HUES64 (cell line): ENCODE data around the gene PPP6R3.

Experiments
- H3K27ac ChIP-seq: 2 replicates; pipeline ENCODE4 v1.7.0; 2013; ENCODE audit warnings: low read depth, low read length, inconsistent platforms
- H3K27me3 ChIP-seq: 2 replicates; pipeline ENCODE4 v1.6.1; 2013; ENCODE audit warnings: mild to moderate bottlenecking, low read length; ENCODE audit not compliant: insufficient read depth
- H3K36me3 ChIP-seq: 2 replicates; pipeline ENCODE4 v1.6.1; 2013; ENCODE audit warnings: mild to moderate bottlenecking, low read length; ENCODE audit not compliant: insufficient read depth
- H3K4me1 ChIP-seq: 2 replicates; pipeline ENCODE4 v1.6.1; 2013; ENCODE audit warnings: mild to moderate bottlenecking, low read length, moderate library complexity; ENCODE audit not compliant: insufficient read depth
- H3K4me3 ChIP-seq: 2 replicates; pipeline ENCODE4 v1.5.1; 2013; ENCODE audit warnings: mild to moderate bottlenecking, low read length, moderate library complexity
- H3K9ac ChIP-seq: 2 replicates; pipeline ENCODE4 v1.6.1; 2013; ENCODE audit warnings: mild to moderate bottlenecking, low read depth, low read length
- H3K9me3 ChIP-seq: 2 replicates; pipeline ENCODE4 v1.6.1; 2013; ENCODE audit warnings: low read depth, low read length; ENCODE audit not compliant: insufficient read depth
- WGBS: fragments of 150-250, 120-280 bp; methylation state at CpG from one replicate; pipeline ENCODE4 v1.1.7; 2013; ENCODE audit warnings: missing lambda C conversion rate; 5-methylcytosine and 5-hydroxymethylcytosine counted together

PPP6R3 gene

GRCh38 chr11:68542617-68543016 is 82.1 kb downstream of the PPP6R3 start:
- H3K9ac ChIP-seq = no peak overlapping the region
- peaks cover 87% of the 10 kb centered on the region for H3K36me3 ChIP-seq
- no peaks in the 10 kb centered on the region for H3K27me3 ChIP-seq
- WGBS = 95% methylated on average over 5 of the region's 5 CpGs
- H3K27ac ChIP-seq = no peak overlapping the region
- H3K4me1 ChIP-seq = peaks cover 34% of the 10 kb centered on the region
- H3K4me3 ChIP-seq = no peak overlapping the region
- no peaks in the 10 kb centered on the region for H3K9me3 ChIP-seq

- H3K9me3 ChIP-seq = no peaks in the 10 kb centered on the region
- 87% methylated on average over 8 of the region's 8 CpGs for WGBS
- H3K27me3 ChIP-seq = no peaks in the 10 kb centered on the region
- peaks cover 30% of the 10 kb centered on the region for H3K4me1 ChIP-seq
- no peak overlapping the region for H3K4me3 ChIP-seq
- H3K9ac ChIP-seq = no peak overlapping the region
- peaks cover 87% of the 10 kb centered on the region for H3K36me3 ChIP-seq
- H3K27ac ChIP-seq = no peak overlapping the region
Measured at GRCh38 chr11:68543594-68543993, 83.0 kb downstream of the PPP6R3 start.

GRCh38 chr11:68545347-68545746 is 84.8 kb downstream of the PPP6R3 start:
- H3K36me3 ChIP-seq = peaks cover 87% of the 10 kb centered on the region
- H3K9me3 ChIP-seq = no peaks in the 10 kb centered on the region
- no peak overlapping the region for H3K27ac ChIP-seq
- no peaks in the 10 kb centered on the region for H3K27me3 ChIP-seq
- no peak overlapping the region for H3K9ac ChIP-seq
- H3K4me3 ChIP-seq = no peak overlapping the region
- peaks cover 19% of the 10 kb centered on the region for H3K4me1 ChIP-seq

GRCh38 chr11:68545796-68546195 is 85.2 kb downstream of the PPP6R3 start:
- Histone ChIP-seq H3K27ac (no peak overlapping the region), H3K4me3 (no peak overlapping the region), H3K9me3 (no peaks in the 10 kb centered on the region), H3K4me1 (peaks cover 19% of the 10 kb centered on the region), H3K36me3 (peaks cover 87% of the 10 kb centered on the region), H3K27me3 (no peaks in the 10 kb centered on the region), H3K9ac (no peak overlapping the region)
- 92% methylated on average over 1 of the region's 1 CpG for WGBS

GRCh38 chr11:68546555-68546954 is 86.0 kb downstream of the PPP6R3 start:
- no peaks in the 10 kb centered on the region for H3K27me3 ChIP-seq
- no peaks in the 10 kb centered on the region for H3K9me3 ChIP-seq
- H3K4me1 ChIP-seq = peaks cover 18% of the 10 kb centered on the region
- WGBS = 96% methylated on average over 4 of the region's 4 CpGs
- no peak overlapping the region for H3K4me3 ChIP-seq
- H3K9ac ChIP-seq = no peak overlapping the region
- no peak overlapping the region for H3K27ac ChIP-seq
- H3K36me3 ChIP-seq = peaks cover 87% of the 10 kb centered on the region

GRCh38 chr11:68549789-68550484 is 89.4 kb downstream of the PPP6R3 start:
- peaks cover 93% of the 10 kb centered on the region for H3K36me3 ChIP-seq
- no peaks in the 10 kb centered on the region for H3K9me3 ChIP-seq
- peaks cover 6% of the 10 kb centered on the region for H3K4me1 ChIP-seq
- H3K9ac ChIP-seq = no peak overlapping the region
- H3K4me3 ChIP-seq = no peak overlapping the region
- 87% methylated on average over 11 of the region's 11 CpGs for WGBS
- no peak overlapping the region for H3K27ac ChIP-seq
- no peaks in the 10 kb centered on the region for H3K27me3 ChIP-seq

- whole genome bisulfite sequencing = 93% methylated on average over 4 of the region's 4 CpGs
- peaks cover 93% of the 10 kb centered on the region for H3K36me3 ChIP-seq
Measured at GRCh38 chr11:68550485-68550817, 89.9 kb downstream of the PPP6R3 start.

GRCh38 chr11:68551223-68551622 is 90.7 kb downstream of the PPP6R3 start:
- H3K9me3 ChIP-seq = no peaks in the 10 kb centered on the region
- no peak overlapping the region for H3K9ac ChIP-seq
- peaks cover 93% of the 10 kb centered on the region for H3K36me3 ChIP-seq
- H3K4me3 ChIP-seq = no peak overlapping the region
- H3K27me3 ChIP-seq = no peaks in the 10 kb centered on the region
- no peaks in the 10 kb centered on the region; the same call in 1 of the 2 replicates for H3K4me1 ChIP-seq
- no peak overlapping the region for H3K27ac ChIP-seq
- 96% methylated on average over 7 of the region's 7 CpGs for WGBS

More at GRCh38 chr11:68550485-68550817, 89.9 kb downstream of the PPP6R3 start:
- Histone ChIP-seq H3K27me3 (no peaks in the 10 kb centered on the region), H3K9ac (no peak overlapping the region), H3K9me3 (no peaks in the 10 kb centered on the region), H3K4me3 (no peak overlapping the region), H3K27ac (no peak overlapping the region), H3K4me1 (peaks cover 6% of the 10 kb centered on the region)

- no peaks in the 10 kb centered on the region for H3K4me1 ChIP-seq
- H3K27ac ChIP-seq = no peak overlapping the region
- peaks cover 92% of the 10 kb centered on the region for H3K36me3 ChIP-seq
- no peaks in the 10 kb centered on the region for H3K27me3 ChIP-seq
- no peaks in the 10 kb centered on the region for H3K9me3 ChIP-seq
- no peak overlapping the region for H3K4me3 ChIP-seq
- H3K9ac ChIP-seq = no peak overlapping the region
- WGBS = 96% methylated on average over 3 of the region's 3 CpGs
Measured at GRCh38 chr11:68551777-68552176, 91.2 kb downstream of the PPP6R3 start.

GRCh38 chr11:68552542-68552941 is 92.0 kb downstream of the PPP6R3 start:
- Histone ChIP-seq H3K36me3 (peaks cover 93% of the 10 kb centered on the region), H3K4me1 (no peaks in the 10 kb centered on the region), H3K27ac (no peak overlapping the region), H3K4me3 (no peak overlapping the region), H3K27me3 (no peaks in the 10 kb centered on the region), H3K9me3 (no peaks in the 10 kb centered on the region), H3K9ac (no peak overlapping the region)
- 92% methylated on average over 2 of the region's 2 CpGs for WGBS

GRCh38 chr11:68560216-68560615 is 99.7 kb downstream of the PPP6R3 start:
- peaks cover 93% of the 10 kb centered on the region for H3K36me3 ChIP-seq
- no peak overlapping the region for H3K27ac ChIP-seq
- H3K4me1 ChIP-seq = no peaks in the 10 kb centered on the region
- H3K9ac ChIP-seq = no peak overlapping the region
- H3K4me3 ChIP-seq = no peak overlapping the region
- no peaks in the 10 kb centered on the region for H3K9me3 ChIP-seq
- no CpG with 5 or more reads among the region's 1 CpG for WGBS
- H3K27me3 ChIP-seq = no peaks in the 10 kb centered on the region

- Histone ChIP-seq H3K27ac (no peak overlapping the region), H3K9ac (no peak overlapping the region), H3K4me3 (no peak overlapping the region), H3K36me3 (peaks cover 93% of the 10 kb centered on the region), H3K27me3 (no peaks in the 10 kb centered on the region), H3K9me3 (no peaks in the 10 kb centered on the region), H3K4me1 (no peaks in the 10 kb centered on the region)
- 95% methylated on average over 2 of the region's 2 CpGs for WGBS
Measured at GRCh38 chr11:68563454-68563853, 102.9 kb downstream of the PPP6R3 start.
